AG04450 (cell line): ENCODE data around the gene FOXD1. TPM values are rescaled to one million over a fixed set of nuclear protein-coding genes. Genes with fewer than 3 reads are reported as not detected.

ENCODE experiments used
- CTCF ChIA-PET: fragments of 300-600, 350-600 bp; formaldehyde crosslinking; extraction: SDS; loops from one replicate; lab custom pipeline; 2022; ENCODE audit warnings: antibody characterized with exemption, inconsistent platforms; lab: Charles Lee
- POLR2A ChIA-PET: fragments of 350-600 bp; formaldehyde crosslinking; extraction: SDS; loops from one replicate; lab custom pipeline; 2021; ENCODE audit warnings: antibody characterized with exemption, inconsistent platforms; lab: Yijun Ruan, JAX
- DNase-seq: peaks from one replicate; pipeline ENCODE4 v3.0.0-alpha.2; 2011; ENCODE audit warnings: low read depth, low spot score
- H3K27ac ChIP-seq: one replicate; pipeline ENCODE4 v1.5.1; 2012; ENCODE audit warnings: low read depth, low read length, control low read depth
- H3K27me3 ChIP-seq: one replicate; pipeline ENCODE4 v1.6.0; 2012; ENCODE audit warnings: low read length; ENCODE audit not compliant: control insufficient read depth, insufficient read depth
- H3K4me3 ChIP-seq: 2 replicates; pipeline ENCODE4 v1.5.1; 2011; ENCODE audit warnings: mild to moderate bottlenecking, low read depth, low read length, control low read depth
- H3K9me3 ChIP-seq: 2 replicates; pipeline ENCODE4 v1.5.1; 2012; ENCODE audit warnings: low read length; ENCODE audit not compliant: control insufficient read depth, insufficient read depth
- CTCF ChIP-seq: IDR thresholded peaks from 2 replicates; pipeline ENCODE4 v1.5.1; 2011; ENCODE audit warnings: low read depth, low read length, control low read depth, inconsistent platforms
- polyA plus RNA-seq: library from polyadenylated mRNA; depleted of rRNA; stranded (reverse); fragments of >200 nt; gene quantifications from 2 replicates; pipeline ENCODE4 v1.2.3, GENCODE V29; 2011

The FOXD1 gene
- polyA plus RNA-seq, 1 experiment: 8.4 TPM

DNA sequence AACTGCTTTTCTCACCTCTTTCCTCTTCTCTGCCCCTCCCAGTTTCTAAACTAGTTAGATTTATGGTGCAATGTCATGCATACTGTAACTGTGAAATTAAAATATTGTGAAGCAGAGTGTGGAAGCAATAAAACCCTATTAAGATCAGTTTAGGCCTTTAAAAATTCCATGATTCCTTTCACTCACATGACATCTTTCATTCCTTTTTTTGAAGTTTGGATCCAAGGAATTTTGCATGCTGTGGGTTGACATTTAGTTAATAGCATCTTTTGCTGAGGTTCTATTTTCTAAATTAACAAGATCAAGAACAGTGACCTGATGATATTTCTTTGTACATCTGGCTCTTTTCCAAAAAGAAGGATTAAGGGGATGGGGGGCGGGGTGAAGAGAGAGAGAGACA is 13.7 kb downstream of the FOXD1 start:
- POLR2A ChIA-PET: interaction anchor here (1.6 kb wide), 1 partner anchor 15 kb away, joined by 4 read pairs; no protein-coding TSS in a partner anchor
- no peak for DNase-seq
- Histone ChIP-seq H3K27ac (no peak overlapping the region), H3K27me3 (no peaks in the 10 kb centered on the region), H3K9me3 (peaks cover 6% of the 10 kb centered on the region; the same call in 1 of the 2 replicates), H3K4me3 (no peak overlapping the region)
- no peak for TF ChIP-seq CTCF
- CTCF ChIA-PET: interaction anchor here (1.2 to 1.4 kb wide), 2 partner anchors 10 to 17 kb away, joined by 3 read pairs; no protein-coding TSS in a partner anchor

DNA sequence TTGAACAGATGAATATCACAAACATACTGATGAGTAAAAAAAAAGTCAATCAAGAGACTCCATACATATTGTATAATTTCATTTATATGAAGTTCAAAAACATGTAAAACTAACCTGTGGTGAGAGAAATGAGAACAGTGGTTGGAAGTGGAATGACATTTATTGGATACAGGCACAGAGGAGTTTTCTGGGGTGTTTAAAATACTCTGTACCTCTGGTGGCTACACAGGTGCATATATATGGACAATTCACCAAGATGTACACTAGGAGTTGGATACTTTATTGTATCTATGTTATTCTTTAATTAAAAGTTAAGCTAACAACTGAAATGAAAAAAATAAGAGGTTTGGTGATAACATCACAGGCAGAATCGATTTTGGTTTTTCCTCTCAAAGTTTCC is 14.1 kb downstream of the FOXD1 start:
- H3K27ac ChIP-seq: no peak overlapping the region
- CTCF ChIA-PET: interaction anchor here (0.5 to 1.5 kb wide), 5 partner anchors 15 to 218 kb away, joined by 3 to 4 read pairs (median 3); no protein-coding TSS in a partner anchor
- POLR2A ChIA-PET: interaction anchor here (1.6 kb wide), 1 partner anchor 15 kb away, joined by 4 read pairs; no protein-coding TSS in a partner anchor

GRCh38 chr5:73433982-73434342 is 14.6 kb downstream of the FOXD1 start:
- ChIA-PET POLR2A (interaction anchor here (0.5 to 1.6 kb wide), 2 partner anchors 14 to 350 kb away, joined by 3 to 4 read pairs; no protein-coding TSS in a partner anchor), CTCF (interaction anchor here (0.8 to 1.5 kb wide), 4 partner anchors 14 to 218 kb away, joined by 3 to 4 read pairs (median 3); no protein-coding TSS in a partner anchor)
- Histone ChIP-seq H3K9me3 (peaks cover 6% of the 10 kb centered on the region; the same call in 1 of the 2 replicates), H3K4me3 (no peak overlapping the region), H3K27ac (no peak overlapping the region), H3K27me3 (no peaks in the 10 kb centered on the region)
- no peak for DNase-seq
- TF ChIP-seq CTCF: no peak

More for the DNA sequence above, 14.1 kb downstream of the FOXD1 start:
- Histone ChIP-seq H3K27me3 (no peaks in the 10 kb centered on the region), H3K4me3 (no peak overlapping the region), H3K9me3 (peaks cover 6% of the 10 kb centered on the region; the same call in 1 of the 2 replicates)
- DNase-seq: no peak
- no peak for TF ChIP-seq CTCF

DNA sequence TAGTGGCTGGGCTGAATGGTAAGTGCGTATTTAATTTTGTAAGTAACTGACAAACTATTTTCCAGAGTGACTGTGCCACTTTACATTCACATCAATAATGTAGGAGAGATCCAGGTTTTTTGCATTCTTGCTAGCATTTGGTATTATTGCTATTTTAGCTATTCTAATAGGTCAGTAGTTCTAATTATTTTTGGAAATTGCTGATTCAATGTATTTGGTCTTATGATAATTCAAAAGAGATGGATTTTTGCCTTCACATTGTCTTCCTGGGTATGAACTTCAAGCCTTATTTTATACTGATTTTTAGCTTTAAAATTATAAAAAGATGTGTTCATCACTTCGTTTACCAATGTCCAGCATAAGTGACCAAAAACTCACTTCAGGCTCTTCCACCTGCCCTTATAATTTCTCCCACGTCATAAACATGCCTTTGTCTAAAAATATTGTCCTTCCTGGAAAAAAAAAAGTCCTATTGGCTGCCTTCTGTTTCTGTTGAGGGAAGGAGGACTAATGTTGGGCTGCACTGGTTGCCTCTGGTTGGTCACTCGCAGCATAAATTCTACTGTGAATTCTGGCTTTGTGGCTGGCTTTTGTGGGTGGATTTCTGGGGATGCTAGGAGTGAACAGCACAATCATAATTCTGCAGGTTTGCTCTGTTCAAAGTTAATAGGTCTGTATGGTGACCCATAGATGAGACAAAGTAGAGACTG is 15.2 kb downstream of the FOXD1 start:
- H3K4me3 ChIP-seq: no peak overlapping the region
- H3K27ac ChIP-seq: no peak overlapping the region
- no peak for TF ChIP-seq CTCF
- CTCF ChIA-PET: interaction anchor here (1.0 to 1.5 kb wide), 3 partner anchors 14 to 55 kb away, joined by 3 to 4 read pairs (median 3); no protein-coding TSS in a partner anchor
- POLR2A ChIA-PET: interaction anchor here (0.5 to 1.6 kb wide), 2 partner anchors 14 to 349 kb away, joined by 3 to 4 read pairs; no protein-coding TSS in a partner anchor
- DNase-seq: no peak
- peaks cover 6% of the 10 kb centered on the region; the same call in 1 of the 2 replicates for H3K9me3 ChIP-seq
- no peaks in the 10 kb centered on the region for H3K27me3 ChIP-seq
